ENCODE results near the gene TMPRSS11F. TPM values are rescaled to one million over a fixed set of nuclear protein-coding genes. Genes with fewer than 3 reads are reported as not detected.

The TMPRSS11F gene
- total RNA-seq, 3 donors from 2014 or later = not detected

- no peak overlapping the region for H3K27ac ChIP-seq
- TF ChIP-seq POLR2AphosphoS5 (IDR thresholded peaks at IDR 0.05) = no peak
- TF ChIP-seq POLR2A (IDR thresholded peaks at IDR 0.05) = no peak
- TF ChIP-seq, protein P1, sequence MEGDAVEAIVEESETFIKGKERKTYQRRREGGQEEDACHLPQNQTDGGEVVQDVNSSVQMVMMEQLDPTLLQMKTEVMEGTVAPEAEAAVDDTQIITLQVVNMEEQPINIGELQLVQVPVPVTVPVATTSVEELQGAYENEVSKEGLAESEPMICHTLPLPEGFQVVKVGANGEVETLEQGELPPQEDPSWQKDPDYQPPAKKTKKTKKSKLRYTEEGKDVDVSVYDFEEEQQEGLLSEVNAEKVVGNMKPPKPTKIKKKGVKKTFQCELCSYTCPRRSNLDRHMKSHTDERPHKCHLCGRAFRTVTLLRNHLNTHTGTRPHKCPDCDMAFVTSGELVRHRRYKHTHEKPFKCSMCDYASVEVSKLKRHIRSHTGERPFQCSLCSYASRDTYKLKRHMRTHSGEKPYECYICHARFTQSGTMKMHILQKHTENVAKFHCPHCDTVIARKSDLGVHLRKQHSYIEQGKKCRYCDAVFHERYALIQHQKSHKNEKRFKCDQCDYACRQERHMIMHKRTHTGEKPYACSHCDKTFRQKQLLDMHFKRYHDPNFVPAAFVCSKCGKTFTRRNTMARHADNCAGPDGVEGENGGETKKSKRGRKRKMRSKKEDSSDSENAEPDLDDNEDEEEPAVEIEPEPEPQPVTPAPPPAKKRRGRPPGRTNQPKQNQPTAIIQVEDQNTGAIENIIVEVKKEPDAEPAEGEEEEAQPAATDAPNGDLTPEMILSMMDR (IDR thresholded peaks at IDR 0.05) = no peak
- no peaks in the 10 kb centered on the region for H3K36me3 ChIP-seq
- no peak for DNase-seq (ENCODE audit: low spot score in 2 of 2)
- H3K4me3 ChIP-seq = no peak overlapping the region
- no peaks in the 10 kb centered on the region for H3K27me3 ChIP-seq
- no peaks in the 10 kb centered on the region for H3K9me3 ChIP-seq
- intact Hi-C loops (cut with DNase I; ENCODE audit: low total_unique reads) = no loop called here
- no peaks in the 10 kb centered on the region for H3K4me1 ChIP-seq
These were observed 37.5 kb upstream of the TMPRSS11F start for GRCh38 chr4:68167166-68167565.

DNA sequence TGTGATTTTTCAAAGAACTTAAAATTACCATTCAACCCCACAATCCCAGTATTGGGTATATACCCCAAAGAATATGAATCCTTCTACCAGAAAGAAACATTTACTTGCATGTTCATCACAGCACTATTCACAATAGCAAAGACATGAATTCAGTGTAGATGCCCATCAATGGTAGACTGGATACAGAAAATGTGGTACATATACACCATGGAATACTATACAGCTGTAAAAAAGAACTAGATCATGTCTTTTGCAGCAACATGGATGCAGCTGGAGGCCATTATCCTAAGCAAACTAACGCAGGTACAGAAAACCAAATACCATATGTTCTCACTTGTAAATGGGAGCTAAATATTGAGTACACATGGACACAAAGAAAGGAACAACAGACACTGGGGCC, 34.1 kb upstream of the TMPRSS11F start:
- Histone ChIP-seq H3K27me3 (no peaks in the 10 kb centered on the region), H3K4me3 (no peak overlapping the region), H3K36me3 (no peaks in the 10 kb centered on the region)

GRCh38 chr4:68162196-68162595, 32.5 kb upstream of the TMPRSS11F start:
- H3K4me1 ChIP-seq = no peaks in the 10 kb centered on the region
- TF ChIP-seq, protein P1 (IDR thresholded peaks at IDR 0.05) = no peak
- TF ChIP-seq POLR2A (IDR thresholded peaks at IDR 0.05) (no peak), POLR2AphosphoS5 (IDR thresholded peaks at IDR 0.05) (no peak)
- no peaks in the 10 kb centered on the region for H3K36me3 ChIP-seq
- H3K27me3 ChIP-seq = no peaks in the 10 kb centered on the region
- no peak for DNase-seq (ENCODE audit: low spot score in 2 of 2)
- H3K9me3 ChIP-seq = no peaks in the 10 kb centered on the region
- no peak overlapping the region for H3K4me3 ChIP-seq
- intact Hi-C loops (cut with DNase I; ENCODE audit: low total_unique reads) = no loop called here
- H3K27ac ChIP-seq = no peak overlapping the region

More for the DNA sequence above, 34.1 kb upstream of the TMPRSS11F start:
- H3K27ac ChIP-seq = no peak overlapping the region
- H3K4me1 ChIP-seq = no peaks in the 10 kb centered on the region
- H3K9me3 ChIP-seq = no peaks in the 10 kb centered on the region
- no peak for TF ChIP-seq POLR2A (IDR thresholded peaks at IDR 0.05)
- TF ChIP-seq, protein P1 (IDR thresholded peaks at IDR 0.05) = no peak
- TF ChIP-seq POLR2AphosphoS5 (IDR thresholded peaks at IDR 0.05) = no peak
- no peak for DNase-seq (ENCODE audit: low spot score in 2 of 2)
- intact Hi-C loops (cut with DNase I; ENCODE audit: low total_unique reads) = no loop called here

- TF ChIP-seq, protein P1 (IDR thresholded peaks at IDR 0.05) = no peak
- no peak for TF ChIP-seq POLR2A (IDR thresholded peaks at IDR 0.05)
- no peak for TF ChIP-seq POLR2AphosphoS5 (IDR thresholded peaks at IDR 0.05)
- intact Hi-C loops (cut with DNase I; ENCODE audit: low total_unique reads) = no loop called here
These were observed 22.7 kb upstream of the TMPRSS11F start for GRCh38 chr4:68152411-68152810.

GRCh38 chr4:68148800-68149685, 19.4 kb upstream of the TMPRSS11F start:
- Histone ChIP-seq H3K36me3 (no peaks in the 10 kb centered on the region), H3K9me3 (no peaks in the 10 kb centered on the region), H3K4me3 (no peak overlapping the region), H3K27me3 (no peaks in the 10 kb centered on the region), H3K27ac (no peak overlapping the region), H3K4me1 (no peaks in the 10 kb centered on the region)
- TF ChIP-seq POLR2A (IDR thresholded peaks at IDR 0.05) (no peak), POLR2AphosphoS5 (IDR thresholded peaks at IDR 0.05) (no peak)
- TF ChIP-seq, protein P1 (IDR thresholded peaks at IDR 0.05) = no peak
- DNase-seq (ENCODE audit: low spot score in 2 of 2) = no peak
- intact Hi-C loops (cut with DNase I; ENCODE audit: low total_unique reads) = no loop called here

More at GRCh38 chr4:68152411-68152810, 22.7 kb upstream of the TMPRSS11F start:
- no peak overlapping the region for H3K4me3 ChIP-seq
- H3K36me3 ChIP-seq = no peaks in the 10 kb centered on the region
- no peaks in the 10 kb centered on the region for H3K4me1 ChIP-seq
- H3K9me3 ChIP-seq = no peaks in the 10 kb centered on the region
- H3K27me3 ChIP-seq = no peaks in the 10 kb centered on the region
- DNase-seq (ENCODE audit: low spot score in 2 of 2) = no peak
- H3K27ac ChIP-seq = no peak overlapping the region

All from breast epithelium (tissue), 4 donors.